IPS DF 6.9 (cell line): Measurements from ENCODE around the gene VPS13D.
"Not testable (repeated sequence)": the region's sequence is repeated elsewhere in the genome, so short reads cannot be mapped to it uniquely, and the experiment has no call there.

ENCODE experiments used
- DNase-seq: peaks from one replicate; pipeline ENCODE4 v3.0.0-alpha.2; 2013; ENCODE audit warnings: low read depth, low spot score
- H3K27ac ChIP-seq: one replicate; pipeline ENCODE4 v1.5.1; 2013; ENCODE audit warnings: low read length, control low read depth
- H3K27me3 ChIP-seq: 2 replicates; pipeline ENCODE4 v1.6.1; 2013; ENCODE audit warnings: mild to moderate bottlenecking, low read length; ENCODE audit not compliant: control insufficient read depth, insufficient read depth
- H3K36me3 ChIP-seq: 2 replicates; pipeline ENCODE4 v1.6.1; 2013; ENCODE audit warnings: low read length; ENCODE audit not compliant: control insufficient read depth, insufficient read depth
- H3K4me1 ChIP-seq: 2 replicates; pipeline ENCODE4 v1.6.1; 2013; ENCODE audit warnings: low read length; ENCODE audit not compliant: control insufficient read depth, insufficient read depth
- H3K4me3 ChIP-seq: 2 replicates; pipeline ENCODE4 v1.5.1; 2013; ENCODE audit warnings: mild to moderate bottlenecking, low read length
- H3K9me3 ChIP-seq: 2 replicates; pipeline ENCODE4 v1.6.1; 2013; ENCODE audit warnings: low read length, inconsistent platforms; ENCODE audit not compliant: control insufficient read depth, insufficient read depth
- WGBS: extraction: QIAGEN DNeasy Blood & Tissue Kit; methylation state at CpG from one replicate; pipeline ENCODE4 v1.1.7; 2013; ENCODE audit warnings: mixed read lengths, missing lambda C conversion rate; ENCODE audit not compliant: insufficient read length, insufficient coverage; 5-methylcytosine and 5-hydroxymethylcytosine counted together

The VPS13D gene

DNA sequence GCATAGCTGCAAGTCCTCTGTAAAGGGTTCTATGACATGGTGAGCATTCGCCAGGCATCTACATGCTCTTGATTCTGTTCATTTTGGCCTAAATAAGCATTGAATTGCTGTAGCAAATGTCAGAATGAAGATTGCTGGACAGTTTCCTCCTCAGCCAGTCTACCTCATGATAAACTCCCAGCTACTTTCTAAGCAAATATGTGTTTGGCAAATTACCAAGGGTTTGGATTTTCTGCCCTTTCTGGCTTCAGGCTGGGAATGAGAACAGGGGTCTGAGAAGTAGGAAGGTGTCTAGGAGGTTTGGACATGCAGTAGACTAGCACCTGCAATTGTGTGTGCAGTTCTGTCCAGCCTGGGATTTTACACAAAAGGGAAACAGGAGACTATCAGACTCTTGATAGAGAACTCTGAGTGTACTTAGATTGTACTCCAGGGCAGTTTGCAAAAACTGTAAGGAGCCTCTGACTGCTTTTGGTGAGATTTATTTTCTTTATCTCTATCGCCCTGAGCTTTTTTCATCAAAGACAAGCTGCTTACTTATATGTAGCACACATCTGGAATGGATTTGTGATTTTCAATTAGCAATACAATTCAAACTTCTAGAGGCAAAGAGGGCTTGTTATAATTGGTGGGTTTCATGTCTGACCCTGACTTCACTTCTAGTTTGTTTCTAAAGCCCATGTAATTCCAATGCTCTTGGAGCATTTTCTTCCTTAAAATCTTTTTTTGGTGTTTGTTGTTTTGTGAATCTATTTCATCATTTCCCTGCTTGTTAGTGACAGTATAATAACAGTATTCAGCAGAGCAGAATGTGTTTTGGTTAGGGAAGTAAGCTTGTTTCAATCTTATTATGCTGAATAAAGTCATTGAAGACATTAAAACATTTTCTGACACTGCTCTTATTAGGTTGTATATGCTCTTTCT is 150.8 kb downstream of the VPS13D start:
- Histone ChIP-seq H3K9me3 (no peaks in the 10 kb centered on the region), H3K4me3 (no peak overlapping the region)
- WGBS, result no CpG with 5 or more reads among the region's 2 CpGs

DNA sequence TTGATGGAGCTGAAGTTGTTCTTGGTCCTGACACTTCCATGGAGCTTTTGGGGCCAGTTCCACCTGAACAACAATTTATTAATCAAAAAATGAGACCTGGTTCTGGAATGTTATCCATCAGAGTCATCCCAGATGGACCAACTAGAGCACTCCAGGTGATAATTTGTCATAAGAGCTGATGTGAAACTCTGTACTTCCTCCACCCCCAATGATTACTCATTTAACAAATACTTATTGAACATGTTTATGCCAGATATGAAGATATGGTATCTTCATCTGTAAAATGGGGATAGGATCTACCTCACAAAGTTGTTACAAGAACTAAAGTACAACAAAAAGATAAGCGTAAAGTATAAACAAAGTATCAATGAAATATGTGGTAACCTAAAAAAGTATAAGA is 153.2 kb downstream of the VPS13D start:
- Histone ChIP-seq H3K27me3 (no peaks in the 10 kb centered on the region), H3K36me3 (peaks cover 2% of the 10 kb centered on the region; the same call in 1 of the 2 replicates), H3K27ac (no peak overlapping the region), H3K4me3 (no peak overlapping the region), H3K4me1 (no peaks in the 10 kb centered on the region), H3K9me3 (no peaks in the 10 kb centered on the region)
- no peak for DNase-seq
- WGBS, result no CpG with 5 or more reads among the region's 1 CpG

More for the DNA sequence above, 150.8 kb downstream of the VPS13D start:
- Histone ChIP-seq H3K36me3 (peaks cover 2% of the 10 kb centered on the region; the same call in 1 of the 2 replicates), H3K27ac (no peak overlapping the region), H3K27me3 (no peaks in the 10 kb centered on the region), H3K4me1 (no peaks in the 10 kb centered on the region)
- no peak for DNase-seq

GRCh38 chr1:12383786-12384185 is 154.0 kb downstream of the VPS13D start:
- DNase-seq, result no peak
- Histone ChIP-seq H3K9me3 (no peaks in the 10 kb centered on the region), H3K27me3 (no peaks in the 10 kb centered on the region), H3K4me3 (no peak overlapping the region), H3K36me3 (peaks cover 2% of the 10 kb centered on the region; the same call in 1 of the 2 replicates), H3K27ac (no peak overlapping the region), H3K4me1 (no peaks in the 10 kb centered on the region)
- WGBS, result no CpG with 5 or more reads among the region's 1 CpG

DNA sequence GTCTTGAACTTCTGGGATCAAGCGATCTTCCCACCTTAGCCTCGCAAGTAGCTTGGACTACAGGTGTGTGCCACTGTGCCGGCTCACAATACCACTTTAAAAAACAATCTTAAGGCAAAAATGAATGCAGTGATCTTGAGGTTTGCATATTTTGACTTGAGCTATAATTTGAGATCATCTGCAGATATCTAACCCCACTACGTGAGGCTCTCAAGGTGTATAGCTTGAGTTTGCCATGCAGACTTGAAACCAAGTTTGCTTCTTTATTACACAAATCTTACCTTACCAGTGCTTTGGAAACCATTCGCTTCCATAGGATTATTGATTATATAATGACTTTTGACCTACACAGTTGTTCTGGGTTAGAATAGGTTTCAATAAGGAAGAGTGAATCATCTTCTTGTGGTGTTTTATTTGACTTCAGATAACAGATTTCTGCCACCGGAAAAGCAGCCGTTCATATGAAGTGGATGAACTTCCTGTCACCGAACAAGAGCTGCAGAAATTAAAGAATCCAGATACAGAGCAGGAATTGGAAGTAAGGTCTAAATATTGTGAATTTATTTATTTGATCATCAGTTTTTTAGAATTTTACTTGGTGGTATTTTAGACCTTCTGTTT is 155.1 kb downstream of the VPS13D start:
- H3K4me3 ChIP-seq, result no peak overlapping the region
- H3K36me3 ChIP-seq, result no peaks in the 10 kb centered on the region; the same call in 1 of the 2 replicates
- DNase-seq, result no peak
- no peaks in the 10 kb centered on the region for H3K4me1 ChIP-seq
- no peaks in the 10 kb centered on the region for H3K9me3 ChIP-seq
- H3K27ac ChIP-seq, result no peak overlapping the region
- no CpG with 5 or more reads among the region's 8 CpGs for WGBS
- H3K27me3 ChIP-seq, result no peaks in the 10 kb centered on the region

DNA sequence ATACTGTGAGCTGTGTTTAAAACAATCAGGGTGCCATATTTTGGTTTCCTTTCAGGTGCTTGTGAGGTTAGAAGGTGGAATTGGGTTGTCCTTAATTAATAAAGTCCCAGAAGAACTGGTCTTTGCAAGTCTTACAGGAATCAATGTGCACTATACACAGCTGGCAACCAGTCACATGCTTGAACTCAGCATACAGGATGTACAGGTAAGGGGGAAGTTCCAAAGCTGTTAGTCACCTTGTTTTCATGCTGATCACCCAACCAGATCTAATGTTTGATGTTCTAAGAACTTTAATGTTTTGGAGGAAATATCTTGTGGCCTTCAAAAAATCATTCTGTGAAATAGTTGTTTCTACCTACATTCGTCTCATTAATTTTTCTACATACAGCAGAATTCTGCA is 156.3 kb downstream of the VPS13D start:
- Histone ChIP-seq H3K9me3 (no peaks in the 10 kb centered on the region), H3K27ac (no peak overlapping the region), H3K4me3 (no peak overlapping the region), H3K27me3 (no peaks in the 10 kb centered on the region), H3K4me1 (no peaks in the 10 kb centered on the region), H3K36me3 (no peaks in the 10 kb centered on the region; the same call in 1 of the 2 replicates)
- no peak for DNase-seq
- WGBS, result no CpG with 5 or more reads among the region's 1 CpG

GRCh38 chr1:12387641-12388040 is 157.8 kb downstream of the VPS13D start:
- no peaks in the 10 kb centered on the region for H3K4me1 ChIP-seq
- H3K27ac ChIP-seq, result no peak overlapping the region
- H3K36me3 ChIP-seq, result no peaks in the 10 kb centered on the region; the same call in 1 of the 2 replicates
- H3K9me3 ChIP-seq, result no peaks in the 10 kb centered on the region
- DNase-seq, result no peak
- H3K27me3 ChIP-seq, result no peaks in the 10 kb centered on the region
- no peak overlapping the region for H3K4me3 ChIP-seq

DNA sequence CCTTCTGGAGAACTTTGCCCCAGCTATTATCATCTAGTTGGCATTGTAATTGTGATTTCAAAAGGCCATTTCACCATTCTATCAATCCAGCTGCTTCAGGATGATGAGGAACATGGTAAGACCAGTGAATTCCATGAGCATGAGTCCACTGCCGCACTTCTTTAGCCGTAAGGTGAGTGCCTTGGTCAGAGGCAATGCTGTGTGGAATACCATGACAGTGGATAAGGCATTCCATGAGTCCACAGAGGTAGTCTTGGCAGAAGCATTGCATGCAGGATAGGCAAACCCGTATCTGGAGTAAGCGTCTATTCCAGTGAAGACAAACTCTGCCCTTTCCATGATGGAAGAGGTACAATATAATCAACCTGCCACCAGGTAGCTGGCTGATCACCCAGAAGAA is 160.5 kb downstream of the VPS13D start:
- DNase-seq, H3K36me3 ChIP-seq: not testable (repeated sequence)
- WGBS, result no CpG with 5 or more reads among the region's 4 CpGs

DNA sequence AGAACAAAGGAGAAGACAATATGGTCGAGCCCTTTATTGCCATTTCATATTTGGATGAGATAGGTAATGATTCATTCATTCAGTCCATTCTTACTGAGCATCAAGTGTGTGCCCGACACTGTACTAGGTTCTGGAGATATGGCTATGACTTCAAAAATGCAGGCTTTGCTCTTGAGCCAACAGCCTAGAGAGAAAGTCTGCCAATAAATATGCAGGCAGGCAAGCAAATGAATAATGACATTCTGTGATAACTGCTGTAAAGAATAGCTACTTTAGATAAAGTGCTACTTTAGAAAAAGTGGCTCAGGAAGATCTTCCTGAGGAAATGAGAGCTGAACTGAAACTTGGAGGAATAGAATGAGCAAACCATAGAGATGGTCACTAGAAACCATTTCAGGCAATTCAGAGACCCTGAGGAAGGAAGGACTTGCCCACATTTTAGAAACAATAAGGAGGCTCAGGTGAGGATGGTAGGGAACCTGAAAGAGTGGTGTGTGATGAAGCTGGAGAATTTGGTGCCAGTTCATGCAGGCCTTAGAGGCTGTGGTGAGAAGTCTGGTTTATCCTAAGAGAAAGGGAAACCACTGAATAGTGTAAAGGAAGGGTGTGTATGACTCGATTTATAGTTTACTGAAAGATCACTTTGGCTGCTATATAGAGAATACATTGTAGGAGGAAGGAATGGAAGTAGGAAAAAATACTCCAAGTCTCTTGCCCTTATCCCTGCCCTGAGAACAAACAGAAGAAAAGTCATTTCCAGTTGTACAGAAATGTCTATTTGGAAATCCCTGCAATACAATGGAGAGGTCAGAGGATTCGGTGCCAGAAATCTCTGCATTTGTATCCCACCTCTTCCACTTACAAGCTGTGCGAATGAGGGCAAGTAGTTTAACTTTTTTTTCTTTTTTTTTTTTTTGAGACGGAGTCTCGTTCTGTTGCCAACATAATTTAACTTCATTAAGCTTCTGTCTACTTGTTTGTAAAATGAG is 167.9 kb downstream of the VPS13D start:
- Histone ChIP-seq H3K4me3 (no peak overlapping the region), H3K36me3 (peaks cover 3% of the 10 kb centered on the region; the same call in 1 of the 2 replicates), H3K4me1 (no peaks in the 10 kb centered on the region), H3K27me3 (no peaks in the 10 kb centered on the region; the same call in 1 of the 2 replicates), H3K27ac (no peak overlapping the region), H3K9me3 (no peaks in the 10 kb centered on the region)
- no peak for DNase-seq
- no CpG with 5 or more reads among the region's 7 CpGs for WGBS

More for the DNA sequence above, 160.5 kb downstream of the VPS13D start:
- not testable (repeated sequence) for H3K27me3 ChIP-seq, H3K4me3 ChIP-seq, H3K4me1 ChIP-seq, H3K9me3 ChIP-seq, H3K27ac ChIP-seq

DNA sequence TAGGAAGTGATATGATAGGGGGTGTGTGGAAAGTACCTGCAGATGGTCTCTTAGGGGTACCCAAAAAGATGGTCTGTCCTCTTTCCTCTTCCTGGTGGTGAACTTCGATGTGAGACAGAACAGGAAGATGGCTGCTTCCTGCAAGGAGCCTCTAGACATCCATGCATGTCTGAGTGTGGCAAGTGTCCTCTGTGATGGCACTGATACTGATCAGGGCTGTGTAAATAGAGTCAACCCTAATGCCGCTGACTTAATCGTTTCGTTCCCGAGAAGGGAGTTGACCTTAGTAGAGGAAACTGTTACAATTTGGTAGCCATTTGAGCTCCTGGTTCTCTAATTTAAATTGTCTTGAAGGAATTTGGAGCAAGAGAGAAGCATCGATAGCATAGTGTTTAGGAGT is 168.6 kb downstream of the VPS13D start:
- DNase-seq, result no peak
- no peak overlapping the region for H3K27ac ChIP-seq
- peaks cover 3% of the 10 kb centered on the region; the same call in 1 of the 2 replicates for H3K36me3 ChIP-seq

More for the DNA sequence above, 168.6 kb downstream of the VPS13D start:
- Histone ChIP-seq H3K4me1 (no peaks in the 10 kb centered on the region), H3K4me3 (no peak overlapping the region), H3K9me3 (no peaks in the 10 kb centered on the region), H3K27me3 (no peaks in the 10 kb centered on the region; the same call in 1 of the 2 replicates)
- no CpG with 5 or more reads among the region's 6 CpGs for WGBS
